ENCODE results near the gene NAPA. TPM values are rescaled to one million over a fixed set of nuclear protein-coding genes. Genes with fewer than 3 reads are reported as not detected.

NAPA gene
- total RNA-seq = 78.7 TPM

DNA sequence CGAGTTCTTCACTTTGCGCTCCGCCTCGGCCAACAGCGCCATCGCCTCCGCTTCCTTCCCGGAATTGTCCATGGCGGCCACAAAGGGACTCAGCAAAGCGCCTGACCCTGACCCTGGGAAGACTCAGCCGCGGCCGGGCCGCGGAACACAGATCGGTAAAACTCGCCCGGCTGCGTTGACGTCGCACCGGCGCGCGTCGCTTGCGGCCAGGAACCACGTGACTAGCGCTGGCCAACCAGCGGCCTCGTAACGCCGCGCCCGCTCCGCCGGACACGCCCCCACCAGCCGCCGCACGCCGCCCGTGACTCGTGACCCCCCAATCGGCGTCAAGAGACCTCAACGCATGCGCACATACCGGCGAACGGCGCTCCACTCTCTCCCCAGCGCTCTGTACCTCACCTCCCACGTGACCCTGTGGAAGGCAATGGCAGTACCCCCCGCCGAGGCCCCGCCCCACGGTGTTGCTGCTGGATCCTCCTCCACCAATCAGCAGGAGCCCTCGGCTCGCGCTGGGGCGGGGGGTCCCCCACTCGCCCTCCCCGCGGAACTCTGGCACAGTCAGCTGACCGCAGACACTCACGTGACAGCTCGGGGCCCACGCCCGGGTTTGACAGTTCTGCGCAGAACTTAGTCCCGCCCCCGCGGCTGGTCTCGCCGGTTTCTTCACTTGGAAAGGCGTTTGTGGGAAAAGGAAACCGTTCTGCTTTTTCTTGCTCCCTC lies at the start of gene NAPA:
Gene NAPA, minus strand, starts transcription at position 195 of the 720 bp plus-strand sequence. Its CDS starts 123 bp downstream, at position 72.

DNA sequence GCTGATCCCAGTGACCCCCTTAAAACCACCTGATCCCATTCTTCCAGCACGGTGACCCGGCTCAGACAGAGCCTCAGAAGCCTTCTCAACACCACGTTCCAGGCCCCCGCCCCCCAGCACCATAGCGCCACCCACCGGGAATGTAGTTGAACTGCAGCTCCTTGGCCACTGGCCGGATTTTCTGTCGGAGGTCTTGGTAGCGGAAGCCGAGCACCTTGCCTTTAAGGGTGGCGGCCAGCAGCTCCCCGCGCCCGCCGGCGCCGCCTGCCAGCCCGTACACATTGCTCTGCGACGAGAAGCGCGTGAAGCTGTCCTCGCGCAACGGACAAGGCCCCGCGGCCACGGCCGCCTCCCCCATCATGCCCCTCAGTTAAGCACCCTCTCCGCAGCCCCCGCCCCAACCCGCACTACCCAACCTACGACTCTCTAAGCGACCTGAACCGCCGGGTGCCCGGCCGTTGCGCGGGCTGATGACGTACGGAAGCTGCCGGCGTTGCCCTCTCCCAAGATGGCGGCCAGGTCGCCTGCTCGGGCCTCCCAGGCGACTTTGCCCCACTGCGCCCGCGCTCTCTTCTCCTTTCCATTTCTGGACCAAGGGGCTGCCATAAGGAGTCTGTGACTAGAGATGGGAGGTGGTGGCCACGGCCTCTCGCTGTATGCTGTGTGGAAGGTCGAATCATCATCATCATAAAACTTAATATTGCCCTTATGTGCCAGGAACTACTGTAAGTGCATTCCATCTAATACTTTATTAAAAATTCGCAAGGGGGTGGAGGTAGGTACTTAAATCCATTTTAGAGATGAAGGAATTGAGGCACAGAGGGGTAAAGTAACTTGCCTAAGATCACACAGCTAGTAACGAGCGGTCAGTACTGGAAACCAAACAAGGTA lies 30.8 kb downstream of the NAPA start, which contains the start of gene KPTN:
Gene KPTN, minus strand, starts transcription at position 420 of the 891 bp plus-strand sequence. Its CDS starts 59 bp downstream, at position 361.

DNA sequence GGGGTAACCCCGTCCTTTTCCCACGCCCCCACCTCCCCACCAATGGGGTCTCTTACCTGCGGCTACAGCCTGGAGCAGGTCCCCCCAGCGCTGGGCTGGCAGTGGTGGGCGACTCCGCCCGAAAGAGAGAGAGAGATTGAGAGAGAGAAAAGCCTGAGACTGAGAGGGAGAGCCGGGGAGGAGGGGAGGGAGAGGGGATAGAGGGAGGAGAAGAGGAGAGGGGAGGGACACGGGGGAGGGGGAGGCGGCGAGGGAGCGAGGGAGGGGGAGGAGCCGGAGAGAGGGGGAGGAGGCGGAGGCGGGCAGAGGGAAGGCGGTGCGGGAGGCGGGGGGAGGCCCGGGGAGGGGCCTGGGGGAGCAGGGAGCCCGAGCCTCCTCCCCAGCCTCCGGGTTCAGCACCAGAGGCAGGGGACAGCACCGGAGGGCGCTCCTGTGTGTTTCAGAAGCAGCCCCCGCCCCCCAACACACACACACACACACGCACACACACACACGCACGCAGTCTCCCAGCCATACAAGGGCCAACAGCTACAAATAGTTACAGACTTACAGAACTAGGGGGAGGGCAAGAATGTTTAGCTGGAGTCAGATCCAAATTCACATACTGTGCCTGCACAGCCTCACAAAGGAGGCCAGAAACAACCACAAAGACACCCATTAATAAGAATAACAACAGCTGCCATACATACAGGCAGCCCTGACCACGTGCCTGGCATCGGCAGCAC lies 43.0 kb downstream of the NAPA start, which contains the start of gene SLC8A2:
Gene SLC8A2, minus strand, starts transcription at position 161 of the 725 bp plus-strand sequence. CDS start 5,490 bp downstream, outside the sequence.

Other genes starting within 250 kb of the NAPA start
- 7.6 TPM for gene INAFM1, start 240.2 kb downstream of the NAPA start, total RNA-seq
- gene C5AR1, start 205.2 kb downstream of the NAPA start, total RNA-seq = 8.3 TPM
- gene C5AR2, start 182.9 kb downstream of the NAPA start, total RNA-seq = 2.3 TPM
- gene DHX34, start 165.7 kb downstream of the NAPA start, total RNA-seq = 19.7 TPM
- gene MEIS3, start 95.5 kb downstream of the NAPA start, total RNA-seq = 25.0 TPM
- gene SLC8A2, start 43.2 kb downstream of the NAPA start, total RNA-seq = 0.12 TPM
- gene KPTN, start 30.8 kb downstream of the NAPA start, total RNA-seq = 7.9 TPM
- 0.18 TPM for gene ZNF541, start 58.1 kb upstream of the NAPA start, total RNA-seq
- gene BICRA, start 94.1 kb upstream of the NAPA start, total RNA-seq = 17.7 TPM
- gene EHD2, start 198.4 kb upstream of the NAPA start, total RNA-seq = 46.1 TPM
- 144 TPM for gene NOP53, start 230.5 kb upstream of the NAPA start, total RNA-seq

Data from metanephros (tissue), 1 donor.